ENCODE measurements around the gene IPPK.

The IPPK gene

GRCh38 chr9:92614763-92615461 is 55.0 kb downstream of the IPPK start:
- DNase-seq (ENCODE audit: low read depth): no peak

- DNase-seq (ENCODE audit: low read depth): no peak
Observed at GRCh38 chr9:92614123-92614510, 55.8 kb downstream of the IPPK start.

- no peak for DNase-seq (ENCODE audit: low read depth)
Observed at GRCh38 chr9:92613268-92614122, 56.4 kb downstream of the IPPK start.

GRCh38 chr9:92612816-92613215 is 57.1 kb downstream of the IPPK start:
- no peak for DNase-seq (ENCODE audit: low read depth)

GRCh38 chr9:92612292-92612691 is 57.6 kb downstream of the IPPK start:
- DNase-seq (ENCODE audit: low read depth): no peak

GRCh38 chr9:92611621-92612285 is 58.2 kb downstream of the IPPK start:
- no peak for DNase-seq (ENCODE audit: low read depth)

GRCh38 chr9:92610470-92611420 is 59.2 kb downstream of the IPPK start:
- DNase-seq (ENCODE audit: low read depth): no peak

GRCh38 chr9:92608909-92609445 is 61.0 kb downstream of the IPPK start:
- no peak for DNase-seq (ENCODE audit: low read depth)

GRCh38 chr9:92608241-92608908 is 61.6 kb downstream of the IPPK start:
- DNase-seq (ENCODE audit: low read depth): no peak

GRCh38 chr9:92607773-92608172 is 62.2 kb downstream of the IPPK start:
- peak; percentile 57 for DNase-seq (ENCODE audit: low read depth)

GRCh38 chr9:92607088-92607487 is 62.8 kb downstream of the IPPK start:
- DNase-seq (ENCODE audit: low read depth): peak; percentile 16

GRCh38 chr9:92605224-92605623 is 64.7 kb downstream of the IPPK start:
- no peak for DNase-seq (ENCODE audit: low read depth)

GRCh38 chr9:92603990-92604389 is 65.9 kb downstream of the IPPK start:
- no peak for DNase-seq (ENCODE audit: low read depth)

- DNase-seq (ENCODE audit: low read depth): no peak
Observed at GRCh38 chr9:92603100-92603499, 66.8 kb downstream of the IPPK start.

- DNase-seq (ENCODE audit: low read depth): no peak
Observed at GRCh38 chr9:92602413-92602812, 67.5 kb downstream of the IPPK start.

GRCh38 chr9:92601451-92601850 is 68.5 kb downstream of the IPPK start:
- no peak for DNase-seq (ENCODE audit: low read depth)

- peak; percentile 36 for DNase-seq (ENCODE audit: low read depth)
Observed at GRCh38 chr9:92600462-92601261, 69.3 kb downstream of the IPPK start.

GRCh38 chr9:92599938-92600461 is 69.9 kb downstream of the IPPK start:
- no peak for DNase-seq (ENCODE audit: low read depth)

- DNase-seq (ENCODE audit: low read depth): no peak
Observed at GRCh38 chr9:92598382-92598781, 71.5 kb downstream of the IPPK start.

GRCh38 chr9:92595930-92596329 is 74.0 kb downstream of the IPPK start:
- DNase-seq (ENCODE audit: low read depth): no peak
